GM12878 (cell line): ENCODE measurements around the gene LYPD6. TPM values are rescaled to one million over a fixed set of nuclear protein-coding genes. Genes with fewer than 3 reads are reported as not detected.

ENCODE experiments used
- ATAC-seq: fragments of 200-7000 bp; cut with Tn5 transposase; 3 replicates; pipeline ENCODE4 v1.9.1; 2020; ENCODE audit warnings: mild to moderate bottlenecking, moderate library complexity
- BruUV-seq: library from RNA; stranded (reverse); fragments of 400-500 nt; replicated peaks from 2 replicates; lab custom pipeline; 2021; lab: Mats Ljungman, UMichigan
- CTCF ChIA-PET: fragments of 300-600 bp; sonication (Branson Sonifier 250); formaldehyde crosslinking; extraction: SDS; loops from one replicate; lab custom pipeline; 2021; ENCODE audit warnings: inconsistent platforms; lab: Yijun Ruan, JAX
- POLR2A ChIA-PET: fragments of 350-600 bp; formaldehyde crosslinking; extraction: SDS; loops from one replicate; lab custom pipeline; 2021; ENCODE audit warnings: inconsistent platforms; lab: Charles Lee
- RAD21 ChIA-PET: fragments of 300-600 bp; sonication (Branson Sonifier 250); formaldehyde crosslinking; loops from one replicate; lab custom pipeline; 2023; ENCODE audit warnings: antibody characterized with exemption; ENCODE audit not compliant: unreplicated experiment; lab: Charles Lee
- SMC1A ChIA-PET: fragments of 300-600 bp; sonication (Branson Sonifier 250); formaldehyde crosslinking; loops from one replicate; lab custom pipeline; 2023; ENCODE audit not compliant: unreplicated experiment, uncharacterized antibody; lab: Charles Lee
- DNase-seq: peaks from one replicate; pipeline ENCODE4 v3.0.0-alpha.2; 2011; ENCODE audit warnings: low read depth, low spot score
- FAIRE-seq: peaks from 3 replicates; lab custom pipeline; 2011; peaks lifted over from hg19 to GRCh38; lab: Jason Lieb, UNC
- H2AFZ ChIP-seq: 2 replicates; pipeline ENCODE4 v1.6.0; 2011; ENCODE audit warnings: low read depth, low read length, control low read depth; ENCODE audit not compliant: control insufficient read depth
- H3K27ac ChIP-seq: 2 replicates; pipeline ENCODE4 v1.5.1; 2011; ENCODE audit warnings: control low read depth; ENCODE audit not compliant: control insufficient read depth, insufficient read depth
- H3K27me3 ChIP-seq, 2 experiments: replicated peaks in 1 of 2; 2 replicates each; pipeline versions ENCODE4 v1.6.0 to v1.6.1; 2011; ENCODE audit warnings: low read length in 1 of 2; ENCODE audit not compliant: control insufficient read depth in 2 of 2, insufficient read depth in 2 of 2
- H3K36me3 ChIP-seq, 2 experiments: 2 replicates each; pipeline ENCODE4 v1.5.1; 2011; ENCODE audit warnings: low read length in 1 of 2; ENCODE audit not compliant: control insufficient read depth in 2 of 2, insufficient read depth in 2 of 2
- H3K4me1 ChIP-seq: 2 replicates; pipeline ENCODE4 v1.6.1; 2011; ENCODE audit warnings: mild to moderate bottlenecking, low read length, moderate library complexity, mixed read lengths; ENCODE audit not compliant: control insufficient read depth, insufficient read depth
- H3K4me2 ChIP-seq: 2 replicates; pipeline ENCODE4 v1.6.0; 2011; ENCODE audit warnings: control low read depth; ENCODE audit not compliant: control insufficient read depth, insufficient read depth
- H3K4me3 ChIP-seq: fragments of 200-600 bp; sonication (generic); 2 replicates; pipeline ENCODE4 v1.5.1; 2016
- H3K79me2 ChIP-seq: 2 replicates; pipeline ENCODE4 v1.6.0; 2011; ENCODE audit warnings: low read length; ENCODE audit not compliant: control insufficient read depth, insufficient read depth
- H3K9ac ChIP-seq: 2 replicates; pipeline ENCODE4 v1.8.0; 2011; ENCODE audit warnings: low read length, control low read depth, mixed read lengths; ENCODE audit not compliant: control insufficient read depth, insufficient read depth
- H3K9me3 ChIP-seq: replicated peaks from 3 replicates; pipeline ENCODE4 v1.5.1; 2011; ENCODE audit warnings: mild to moderate bottlenecking, low read length; ENCODE audit not compliant: control insufficient read depth, insufficient read depth
- H4K20me1 ChIP-seq: 2 replicates; pipeline ENCODE4 v1.6.0; 2011; ENCODE audit not compliant: control insufficient read depth, insufficient read depth
- BMI1 ChIP-seq: fragments of 450-650 bp; IDR thresholded peaks from 2 replicates; pipeline ENCODE4 v1.6.1; 2016; ENCODE audit warnings: mild to moderate bottlenecking, moderate library complexity, borderline replicate concordance
- KLF5 ChIP-seq: fragments of 450-650 bp; IDR thresholded peaks from 2 replicates; pipeline ENCODE4 v1.6.1; 2014; ENCODE audit warnings: mild to moderate bottlenecking; ENCODE audit not compliant: partially characterized antibody
- NFXL1 ChIP-seq: fragments of 450-650 bp; IDR thresholded peaks from 2 replicates; pipeline ENCODE4 v1.6.1; 2017; ENCODE audit warnings: antibody characterized with exemption, mild to moderate bottlenecking, borderline replicate concordance
- NR2F1 ChIP-seq: fragments of 450-650 bp; conservative IDR thresholded peaks from 2 replicates; pipeline ENCODE4 v1.6.1; 2017; ENCODE audit warnings: mild to moderate bottlenecking
- SP1 ChIP-seq: IDR thresholded peaks from one replicate; pipeline ENCODE4 v1.6.1; 2011; ENCODE audit warnings: low read depth, low read length
- YBX1 ChIP-seq: fragments of 450-650 bp; IDR thresholded peaks from 2 replicates; pipeline ENCODE4 v1.6.1; 2016; ENCODE audit warnings: antibody characterized with exemption
- ZNF24 ChIP-seq: fragments of 450-650 bp; IDR thresholded peaks from 2 replicates; pipeline ENCODE4 v1.6.1; 2017; ENCODE audit warnings: antibody characterized with exemption, mild to moderate bottlenecking
- WGBS: methylation state at CpG from one replicate; pipeline ENCODE4 v1.1.6; 2016; ENCODE audit warnings: low lambda C conversion rate; ENCODE audit not compliant: insufficient replicate concordance, insufficient coverage; ENCODE audit errors: missing lambda C conversion rate; 5-methylcytosine and 5-hydroxymethylcytosine counted together
- in situ Hi-C: fragments of 300-500 bp; cut with MboI; formaldehyde crosslinking; loops from 9 replicates; pipeline ENCODE4 v1.14.3; 2018; ENCODE audit warnings: mixed read lengths
- intact Hi-C: fragments of 100-400 bp; cut with micrococcal nuclease; formaldehyde crosslinking; loops from one replicate; pipeline ENCODE4 v1.14.2; 2022; ENCODE audit not compliant: unreplicated experiment
- polyA plus RNA-seq, 11 experiments: library from polyadenylated mRNA; depleted of rRNA in 4 of 11; unstranded in 6 of 11; stranded (reverse) in 5 of 11; fragments of >200 nt; fragmentation: Nextera tagmentation in 4 of 11; fragmentation: Illumina TruSeq in 1 of 11; extraction: Ambion mirVana in 4 of 11; extraction: Trizol in 1 of 11; gene quantifications; 1 replicate in 1 of 11; 2 replicates in 10 of 11; pipeline versions ENCODE4 v1.2.1 to v1.2.3, GENCODE V29; 2011 to 2016; ENCODE audit warnings: inconsistent platforms in 2 of 11, missing spikeins in 2 of 11, low read depth in 1 of 11
- total RNA-seq, 4 experiments: library from RNA; depleted of rRNA in 3 of 4; stranded (reverse); fragments of >200 nt in 3 of 4; fragmentation: Illumina TruSeq in 1 of 4; extraction: Trizol in 1 of 4; gene quantifications; 2 replicates each; pipeline versions ENCODE4 v1.2.1 to v1.2.3, GENCODE V29; 2013 to 2021
- TF ChIP-seq, protein P1 (sequence below): fragments of 450-650 bp; IDR thresholded peaks from 2 replicates; pipeline ENCODE4 v1.6.1; 2017; ENCODE audit warnings: mild to moderate bottlenecking, moderate library complexity
- TF ChIP-seq, protein P2 (sequence below): fragments of 450-650 bp; IDR thresholded peaks from 2 replicates; pipeline ENCODE4 v1.6.1; 2016; ENCODE audit warnings: mild to moderate bottlenecking
- TF ChIP-seq, protein P3 (sequence below): fragments of 450-650 bp; IDR thresholded peaks from 2 replicates; pipeline ENCODE4 v1.6.1; 2017; ENCODE audit warnings: low read depth, mild to moderate bottlenecking, moderate library complexity
- TF ChIP-seq, protein P4 (sequence below): IDR thresholded peaks from 2 replicates; pipeline ENCODE4 v1.6.1; 2011; ENCODE audit warnings: low read depth, low read length, improper control_type of control experiment, borderline replicate concordance
- TF ChIP-seq, protein P5 (sequence below): fragments of 450-650 bp; formaldehyde crosslinking; IDR thresholded peaks from 2 replicates; pipeline ENCODE4 v1.4.0; 2022; ENCODE audit warnings: mild to moderate bottlenecking, moderate library complexity

LYPD6 gene
- total and polyA plus RNA-seq, 10 of the 15 experiments (the other 5 are each of a cell fraction or from before 2014, with no cell fraction given) = not detected

DNA sequence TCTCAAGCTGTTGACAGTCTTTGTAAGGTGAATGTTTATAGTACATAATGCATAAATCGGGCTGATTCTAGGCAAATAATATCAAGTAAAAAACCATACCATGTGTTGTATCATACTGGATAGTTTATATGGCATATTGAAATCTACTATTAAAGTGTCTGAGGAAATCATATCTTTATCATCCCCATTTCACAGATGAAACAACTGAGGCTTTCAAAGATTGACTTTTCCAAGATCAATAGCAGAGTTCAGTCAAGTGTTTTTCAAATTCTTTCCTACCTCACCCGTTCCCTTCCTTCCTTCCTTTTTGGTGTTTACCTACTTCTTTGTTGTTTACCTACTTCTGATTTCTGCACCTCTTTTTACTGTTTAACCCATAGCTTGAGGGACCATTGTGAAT lies 2.0 kb downstream of the LYPD6 start (continued):
- TF ChIP-seq, protein P1, sequence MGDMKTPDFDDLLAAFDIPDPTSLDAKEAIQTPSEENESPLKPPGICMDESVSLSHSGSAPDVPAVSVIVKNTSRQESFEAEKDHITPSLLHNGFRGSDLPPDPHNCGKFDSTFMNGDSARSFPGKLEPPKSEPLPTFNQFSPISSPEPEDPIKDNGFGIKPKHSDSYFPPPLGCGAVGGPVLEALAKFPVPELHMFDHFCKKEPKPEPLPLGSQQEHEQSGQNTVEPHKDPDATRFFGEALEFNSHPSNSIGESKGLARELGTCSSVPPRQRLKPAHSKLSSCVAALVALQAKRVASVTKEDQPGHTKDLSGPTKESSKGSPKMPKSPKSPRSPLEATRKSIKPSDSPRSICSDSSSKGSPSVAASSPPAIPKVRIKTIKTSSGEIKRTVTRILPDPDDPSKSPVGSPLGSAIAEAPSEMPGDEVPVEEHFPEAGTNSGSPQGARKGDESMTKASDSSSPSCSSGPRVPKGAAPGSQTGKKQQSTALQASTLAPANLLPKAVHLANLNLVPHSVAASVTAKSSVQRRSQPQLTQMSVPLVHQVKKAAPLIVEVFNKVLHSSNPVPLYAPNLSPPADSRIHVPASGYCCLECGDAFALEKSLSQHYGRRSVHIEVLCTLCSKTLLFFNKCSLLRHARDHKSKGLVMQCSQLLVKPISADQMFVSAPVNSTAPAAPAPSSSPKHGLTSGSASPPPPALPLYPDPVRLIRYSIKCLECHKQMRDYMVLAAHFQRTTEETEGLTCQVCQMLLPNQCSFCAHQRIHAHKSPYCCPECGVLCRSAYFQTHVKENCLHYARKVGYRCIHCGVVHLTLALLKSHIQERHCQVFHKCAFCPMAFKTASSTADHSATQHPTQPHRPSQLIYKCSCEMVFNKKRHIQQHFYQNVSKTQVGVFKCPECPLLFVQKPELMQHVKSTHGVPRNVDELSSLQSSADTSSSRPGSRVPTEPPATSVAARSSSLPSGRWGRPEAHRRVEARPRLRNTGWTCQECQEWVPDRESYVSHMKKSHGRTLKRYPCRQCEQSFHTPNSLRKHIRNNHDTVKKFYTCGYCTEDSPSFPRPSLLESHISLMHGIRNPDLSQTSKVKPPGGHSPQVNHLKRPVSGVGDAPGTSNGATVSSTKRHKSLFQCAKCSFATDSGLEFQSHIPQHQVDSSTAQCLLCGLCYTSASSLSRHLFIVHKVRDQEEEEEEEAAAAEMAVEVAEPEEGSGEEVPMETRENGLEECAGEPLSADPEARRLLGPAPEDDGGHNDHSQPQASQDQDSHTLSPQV = no peak

DNA sequence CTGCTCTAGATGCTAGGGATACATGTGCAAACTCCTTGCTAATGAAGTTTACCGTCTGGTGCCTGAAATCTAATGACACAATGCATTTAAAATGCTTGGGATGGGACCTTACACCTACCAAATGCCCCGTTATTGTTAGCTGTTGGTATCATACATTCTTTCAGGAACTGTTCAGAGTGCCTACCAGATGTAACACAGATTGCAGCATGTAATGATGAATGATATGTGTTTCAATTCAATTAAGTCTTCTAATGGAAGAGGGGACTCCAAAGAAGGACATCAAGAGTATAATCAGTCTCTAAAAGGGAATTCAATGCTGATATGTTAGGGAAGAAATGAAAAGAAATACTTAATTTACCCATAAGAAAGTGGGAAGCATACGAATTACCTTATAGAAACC lies 3.2 kb downstream of the LYPD6 start:
- DNase-seq (no peak), ATAC-seq (no peak), FAIRE-seq (no peak)
- CTCF ChIA-PET = no interaction called here
- no peaks in the 10 kb centered on the region for H4K20me1 ChIP-seq
- no peaks in the 10 kb centered on the region for H3K9me3 ChIP-seq
- H3K27ac ChIP-seq = no peak overlapping the region
- H3K27me3 ChIP-seq = peaks cover 2 to 9% of the 10 kb centered on the region in 2 experiments
- SMC1A ChIA-PET = no interaction called here
- in situ Hi-C loops = no loop called here
- no TSS peak for BruUV-seq
- intact Hi-C loops = loop anchor here (5.0 kb wide), 1 partner anchor 229 kb away; no protein-coding TSS in a partner anchor
- H3K36me3 ChIP-seq = no peaks in the 10 kb centered on the region
- WGBS = 3% methylated on average over 3 of the region's 3 CpGs
- no peak overlapping the region for H2AFZ ChIP-seq
- H3K4me2 ChIP-seq = no peak overlapping the region
- no peaks in the 10 kb centered on the region for H3K4me1 ChIP-seq
- H3K4me3 ChIP-seq = no peak overlapping the region
- RAD21 ChIA-PET = no interaction called here
- H3K79me2 ChIP-seq = no peaks in the 10 kb centered on the region
- POLR2A ChIA-PET = no interaction called here
- no peak overlapping the region for H3K9ac ChIP-seq
- TF ChIP-seq YBX1 (no peak), NFXL1 (no peak), KLF5 (no peak), SP1 (no peak), BMI1 (no peak), NR2F1 (no peak), ZNF24 (no peak)
- TF ChIP-seq, protein P2, sequence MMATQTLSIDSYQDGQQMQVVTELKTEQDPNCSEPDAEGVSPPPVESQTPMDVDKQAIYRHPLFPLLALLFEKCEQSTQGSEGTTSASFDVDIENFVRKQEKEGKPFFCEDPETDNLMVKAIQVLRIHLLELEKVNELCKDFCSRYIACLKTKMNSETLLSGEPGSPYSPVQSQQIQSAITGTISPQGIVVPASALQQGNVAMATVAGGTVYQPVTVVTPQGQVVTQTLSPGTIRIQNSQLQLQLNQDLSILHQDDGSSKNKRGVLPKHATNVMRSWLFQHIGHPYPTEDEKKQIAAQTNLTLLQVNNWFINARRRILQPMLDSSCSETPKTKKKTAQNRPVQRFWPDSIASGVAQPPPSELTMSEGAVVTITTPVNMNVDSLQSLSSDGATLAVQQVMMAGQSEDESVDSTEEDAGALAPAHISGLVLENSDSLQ = no peak
- TF ChIP-seq, protein P3, sequence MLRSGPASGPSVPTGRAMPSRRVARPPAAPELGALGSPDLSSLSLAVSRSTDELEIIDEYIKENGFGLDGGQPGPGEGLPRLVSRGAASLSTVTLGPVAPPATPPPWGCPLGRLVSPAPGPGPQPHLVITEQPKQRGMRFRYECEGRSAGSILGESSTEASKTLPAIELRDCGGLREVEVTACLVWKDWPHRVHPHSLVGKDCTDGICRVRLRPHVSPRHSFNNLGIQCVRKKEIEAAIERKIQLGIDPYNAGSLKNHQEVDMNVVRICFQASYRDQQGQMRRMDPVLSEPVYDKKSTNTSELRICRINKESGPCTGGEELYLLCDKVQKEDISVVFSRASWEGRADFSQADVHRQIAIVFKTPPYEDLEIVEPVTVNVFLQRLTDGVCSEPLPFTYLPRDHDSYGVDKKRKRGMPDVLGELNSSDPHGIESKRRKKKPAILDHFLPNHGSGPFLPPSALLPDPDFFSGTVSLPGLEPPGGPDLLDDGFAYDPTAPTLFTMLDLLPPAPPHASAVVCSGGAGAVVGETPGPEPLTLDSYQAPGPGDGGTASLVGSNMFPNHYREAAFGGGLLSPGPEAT = no peak
- TF ChIP-seq, protein P4, sequence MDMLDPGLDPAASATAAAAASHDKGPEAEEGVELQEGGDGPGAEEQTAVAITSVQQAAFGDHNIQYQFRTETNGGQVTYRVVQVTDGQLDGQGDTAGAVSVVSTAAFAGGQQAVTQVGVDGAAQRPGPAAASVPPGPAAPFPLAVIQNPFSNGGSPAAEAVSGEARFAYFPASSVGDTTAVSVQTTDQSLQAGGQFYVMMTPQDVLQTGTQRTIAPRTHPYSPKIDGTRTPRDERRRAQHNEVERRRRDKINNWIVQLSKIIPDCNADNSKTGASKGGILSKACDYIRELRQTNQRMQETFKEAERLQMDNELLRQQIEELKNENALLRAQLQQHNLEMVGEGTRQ = no peak
- TF ChIP-seq, protein P5, sequence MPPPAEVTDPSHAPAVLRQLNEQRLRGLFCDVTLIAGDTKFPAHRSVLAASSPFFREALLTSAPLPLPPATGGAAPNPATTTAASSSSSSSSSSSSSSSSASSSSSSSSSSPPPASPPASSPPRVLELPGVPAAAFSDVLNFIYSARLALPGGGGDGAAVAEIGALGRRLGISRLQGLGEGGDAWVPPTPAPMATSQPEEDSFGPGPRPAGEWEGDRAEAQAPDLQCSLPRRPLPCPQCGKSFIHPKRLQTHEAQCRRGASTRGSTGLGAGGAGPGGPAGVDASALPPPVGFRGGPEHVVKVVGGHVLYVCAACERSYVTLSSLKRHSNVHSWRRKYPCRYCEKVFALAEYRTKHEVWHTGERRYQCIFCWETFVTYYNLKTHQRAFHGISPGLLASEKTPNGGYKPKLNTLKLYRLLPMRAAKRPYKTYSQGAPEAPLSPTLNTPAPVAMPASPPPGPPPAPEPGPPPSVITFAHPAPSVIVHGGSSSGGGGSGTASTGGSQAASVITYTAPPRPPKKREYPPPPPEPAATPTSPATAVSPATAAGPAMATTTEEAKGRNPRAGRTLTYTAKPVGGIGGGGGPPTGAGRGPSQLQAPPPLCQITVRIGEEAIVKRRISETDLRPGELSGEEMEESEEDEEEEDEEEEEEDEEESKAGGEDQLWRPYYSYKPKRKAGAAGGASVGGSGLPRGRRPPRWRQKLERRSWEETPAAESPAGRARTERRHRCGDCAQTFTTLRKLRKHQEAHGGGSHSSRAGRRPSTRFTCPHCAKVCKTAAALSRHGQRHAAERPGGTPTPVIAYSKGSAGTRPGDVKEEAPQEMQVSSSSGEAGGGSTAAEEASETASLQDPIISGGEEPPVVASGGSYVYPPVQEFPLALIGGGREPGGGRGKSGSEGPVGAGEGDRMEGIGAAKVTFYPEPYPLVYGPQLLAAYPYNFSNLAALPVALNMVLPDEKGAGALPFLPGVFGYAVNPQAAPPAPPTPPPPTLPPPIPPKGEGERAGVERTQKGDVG (CRISPR knock-in tag) = no peak
